ENCODE measurements around the gene GATAD2A. TPM values are rescaled to one million over a fixed set of nuclear protein-coding genes. Genes with fewer than 3 reads are reported as not detected.

The GATAD2A gene, protein sequence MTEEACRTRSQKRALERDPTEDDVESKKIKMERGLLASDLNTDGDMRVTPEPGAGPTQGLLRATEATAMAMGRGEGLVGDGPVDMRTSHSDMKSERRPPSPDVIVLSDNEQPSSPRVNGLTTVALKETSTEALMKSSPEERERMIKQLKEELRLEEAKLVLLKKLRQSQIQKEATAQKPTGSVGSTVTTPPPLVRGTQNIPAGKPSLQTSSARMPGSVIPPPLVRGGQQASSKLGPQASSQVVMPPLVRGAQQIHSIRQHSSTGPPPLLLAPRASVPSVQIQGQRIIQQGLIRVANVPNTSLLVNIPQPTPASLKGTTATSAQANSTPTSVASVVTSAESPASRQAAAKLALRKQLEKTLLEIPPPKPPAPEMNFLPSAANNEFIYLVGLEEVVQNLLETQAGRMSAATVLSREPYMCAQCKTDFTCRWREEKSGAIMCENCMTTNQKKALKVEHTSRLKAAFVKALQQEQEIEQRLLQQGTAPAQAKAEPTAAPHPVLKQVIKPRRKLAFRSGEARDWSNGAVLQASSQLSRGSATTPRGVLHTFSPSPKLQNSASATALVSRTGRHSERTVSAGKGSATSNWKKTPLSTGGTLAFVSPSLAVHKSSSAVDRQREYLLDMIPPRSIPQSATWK
- total RNA-seq = 36.4 TPM

DNA sequence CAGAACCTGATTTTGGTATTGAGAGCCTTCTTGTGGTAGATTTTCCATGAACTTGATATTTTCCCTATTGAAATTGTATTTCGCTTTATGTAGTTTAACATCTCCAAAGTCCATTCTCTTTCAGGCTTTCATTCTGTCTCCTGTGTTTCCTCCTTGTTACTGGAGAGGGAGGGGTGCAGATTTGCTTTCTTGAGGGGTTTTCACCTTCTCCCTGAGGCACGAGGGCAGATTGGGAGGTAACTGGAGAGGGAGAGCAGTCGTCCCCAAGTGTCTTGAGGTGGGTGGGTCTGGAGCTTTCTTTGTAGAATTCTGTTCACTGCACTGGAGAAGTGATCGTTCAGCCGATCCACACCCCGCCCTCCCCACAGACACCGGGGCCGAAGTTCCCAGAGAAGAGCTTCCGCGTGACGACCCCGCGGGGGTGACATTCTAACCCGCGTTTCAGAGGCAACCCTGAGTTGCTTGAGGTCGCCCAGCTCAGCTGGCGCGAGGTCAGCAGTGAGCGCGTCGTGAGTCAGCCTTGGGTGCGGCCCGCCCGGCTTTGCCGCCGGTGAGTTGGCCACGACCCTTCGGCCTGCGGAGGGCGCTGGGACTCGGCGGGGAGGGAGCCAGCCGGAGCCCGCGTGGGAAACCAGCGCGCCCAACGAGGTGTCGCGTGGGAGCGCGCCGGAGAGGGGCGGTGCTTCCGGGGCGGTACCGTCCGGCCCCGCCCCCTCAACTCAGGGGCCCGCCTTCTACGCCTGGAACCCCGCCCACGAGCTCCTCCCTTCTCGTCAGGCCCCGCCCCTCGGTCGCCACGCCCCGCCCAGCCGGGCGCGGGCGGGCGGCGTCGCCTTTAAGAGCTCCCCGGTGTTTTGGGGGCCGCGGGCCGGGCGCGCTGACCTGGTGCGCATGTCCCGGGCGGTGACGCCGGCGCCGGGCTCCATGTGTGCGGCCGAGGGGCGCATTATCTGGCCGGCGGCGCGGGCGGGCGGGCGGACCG lies at the start of gene GATAD2A:
Gene GATAD2A, plus strand, starts transcription at position 797 of the 982 bp plus-strand sequence. CDS start 59,671 bp downstream, outside the sequence.

DNA sequence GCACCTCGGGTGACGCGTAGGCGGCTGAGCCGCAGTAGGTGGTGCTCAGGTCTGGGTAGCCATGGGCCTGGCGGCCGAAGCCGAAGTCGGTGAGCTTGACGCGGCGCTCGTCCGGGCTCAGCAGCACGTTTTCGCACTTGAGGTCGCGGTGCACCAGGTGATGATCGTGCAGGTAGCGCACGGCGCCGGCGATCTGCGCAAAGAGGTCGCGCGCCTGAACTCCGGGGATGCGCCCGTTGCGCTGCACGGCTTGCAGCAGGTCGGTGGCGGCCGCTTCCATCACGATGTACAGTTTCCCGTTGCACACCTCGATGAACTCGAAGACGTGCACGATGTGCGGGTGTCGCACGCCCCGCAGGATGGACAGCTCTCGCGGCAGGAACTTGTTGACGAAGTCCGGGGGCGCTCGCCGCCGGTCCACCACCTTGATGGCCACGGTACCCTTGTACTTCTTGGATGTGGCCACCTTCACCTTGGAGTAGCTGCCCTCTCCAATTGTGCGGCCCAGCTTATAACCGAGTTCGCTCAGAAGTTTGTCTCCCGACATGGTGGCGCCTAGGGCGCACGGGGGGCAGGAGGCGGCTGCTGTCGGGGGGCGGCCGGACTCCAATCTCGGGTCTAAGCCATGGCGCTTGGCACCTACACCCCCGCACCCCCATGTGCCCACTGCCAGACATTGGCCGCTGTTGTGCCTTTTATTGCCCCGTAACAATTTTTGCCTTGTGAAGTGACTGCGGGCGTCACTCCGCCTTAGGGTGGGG lies 109.6 kb downstream of the GATAD2A start, which contains the start of gene TSSK6:
Gene TSSK6, minus strand, starts transcription at position 668 of the 761 bp plus-strand sequence. Its CDS starts 121 bp downstream, at position 547.

DNA sequence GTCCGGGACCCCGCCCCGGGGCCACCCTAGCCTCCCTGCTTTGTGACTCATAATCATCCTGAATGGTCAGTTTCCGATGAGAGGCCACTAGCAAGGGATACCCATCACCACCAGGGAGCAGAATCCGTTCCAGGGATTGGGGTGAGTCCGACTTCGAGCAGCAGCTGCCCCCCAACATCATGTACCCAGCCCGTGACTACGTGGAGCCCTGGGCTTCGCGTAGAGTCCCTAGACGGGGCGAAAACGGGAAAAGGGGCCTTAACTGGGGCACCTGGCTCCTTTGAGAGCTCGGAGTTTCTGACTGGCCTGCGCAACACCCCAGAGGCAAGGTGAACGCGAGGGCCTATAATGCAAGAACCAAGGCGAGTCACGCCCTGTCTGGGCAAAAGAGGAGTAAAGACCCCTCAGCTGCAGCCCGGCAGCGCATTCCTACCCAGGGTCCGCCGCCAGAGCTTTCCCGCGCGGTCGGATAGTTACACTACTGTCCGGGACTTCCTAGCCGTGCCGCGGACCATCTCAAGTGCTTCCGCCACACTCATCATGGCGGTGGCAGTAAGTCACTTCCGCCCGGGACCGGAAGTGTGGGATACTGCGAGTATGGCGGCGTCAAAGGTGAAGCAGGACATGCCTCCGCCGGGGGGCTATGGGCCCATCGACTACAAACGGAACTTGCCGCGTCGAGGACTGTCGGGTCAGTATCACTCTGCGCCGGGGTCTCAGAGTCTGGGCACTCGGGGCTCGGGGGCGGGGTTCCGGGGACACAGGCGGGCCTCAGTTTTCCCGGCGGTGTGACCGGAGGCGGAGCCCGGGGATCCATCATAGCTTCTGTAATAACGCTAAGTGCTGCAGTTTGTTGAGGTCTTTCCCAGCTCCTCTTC lies 110.4 kb downstream of the GATAD2A start, which contains the start of gene NDUFA13:
Gene NDUFA13, plus strand, starts transcription at position 584 of the 878 bp plus-strand sequence. Its CDS starts 14 bp downstream, at position 598.

DNA sequence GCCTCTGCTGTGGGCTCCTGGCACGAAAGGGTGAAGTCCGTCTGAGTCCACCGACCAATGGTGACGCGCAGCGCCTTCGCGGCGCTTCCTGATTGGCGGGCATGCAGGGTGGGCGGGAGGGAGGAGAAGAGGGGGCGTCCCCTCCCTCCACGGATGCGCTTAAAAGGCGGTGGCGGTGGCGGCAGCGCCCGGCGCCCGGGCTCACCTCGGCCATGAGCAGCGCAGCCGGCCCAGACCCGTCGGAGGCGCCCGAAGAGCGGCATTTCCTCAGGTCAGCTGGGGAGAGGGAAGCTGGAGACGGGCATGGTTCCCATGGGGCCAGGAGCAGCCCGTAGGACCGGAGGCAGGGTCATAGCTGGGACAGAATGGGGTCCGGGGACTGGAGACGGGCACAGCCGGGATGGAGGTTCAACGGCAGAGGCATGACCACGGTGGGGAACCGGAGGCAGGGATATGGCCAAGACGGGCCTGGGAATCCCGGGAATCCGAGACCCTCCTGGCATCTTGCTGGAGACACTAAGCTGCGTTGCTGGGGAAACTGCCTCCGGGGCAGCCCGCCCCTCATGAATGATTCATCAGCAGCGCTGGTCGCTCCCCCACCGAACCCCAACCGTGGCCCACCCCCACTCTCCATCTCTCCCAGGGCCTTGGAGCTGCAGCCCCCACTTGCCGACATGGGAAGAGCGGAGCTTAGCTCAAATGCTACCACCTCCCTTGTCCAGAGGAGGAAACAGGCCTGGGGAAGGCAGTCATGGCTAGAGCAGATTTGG lies 123.4 kb downstream of the GATAD2A start, which contains the start of gene YJEFN3:
Gene YJEFN3, plus strand, starts transcription at position 191 of the 770 bp plus-strand sequence. Its CDS starts 22 bp downstream, at position 213.

DNA sequence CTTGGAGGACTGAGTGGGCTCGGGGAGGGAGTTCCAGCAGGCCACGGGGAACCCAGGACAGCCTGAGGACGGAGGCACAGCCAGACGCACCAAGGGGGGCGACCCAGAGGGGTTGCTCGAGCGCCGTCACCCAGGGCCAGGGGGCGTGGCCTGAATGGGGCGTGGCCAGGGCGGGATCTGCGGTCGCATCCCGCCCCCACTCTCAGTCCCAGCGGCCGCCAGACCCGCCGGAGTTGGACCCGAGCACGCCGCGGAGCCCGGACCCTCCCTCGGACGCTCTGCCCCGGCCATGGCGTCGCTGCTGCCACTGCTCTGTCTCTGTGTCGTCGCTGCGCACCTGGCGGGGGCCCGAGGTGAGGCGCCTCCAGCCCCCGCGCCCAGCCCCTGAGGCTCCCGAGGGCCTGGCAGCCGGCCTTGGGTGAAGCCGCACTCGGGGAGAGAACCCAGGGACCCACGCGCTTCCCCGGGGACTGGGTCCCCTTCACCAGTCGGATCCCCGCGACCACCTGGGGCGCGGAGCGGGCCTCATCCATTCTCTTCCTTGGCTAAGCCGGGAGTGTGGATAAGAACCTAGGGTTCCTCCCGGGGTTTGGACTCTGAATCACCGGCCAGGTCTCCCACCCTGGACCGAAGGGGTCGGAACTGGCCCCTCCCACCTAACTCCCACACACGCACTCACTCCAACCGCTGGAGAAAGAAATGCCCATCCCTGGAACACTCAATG lies 132.7 kb downstream of the GATAD2A start, which contains the start of gene CILP2:
Gene CILP2, plus strand, starts transcription at position 205 of the 724 bp plus-strand sequence. Its CDS starts 85 bp downstream, at position 290.

Small RNA genes within 50 kb of the gene (small RNA-seq; reads per million reads assigned to genes)
- not detected for gene MIR640 (ENCODE audit: low replicate concordance)

Other genes with a start within 250 kb of the GATAD2A start
- 0.18 TPM for gene MEF2B, start 235.4 kb upstream of the GATAD2A start, total RNA-seq
- 10.2 TPM for gene BORCS8, start 213.5 kb upstream of the GATAD2A start, total RNA-seq
- 74.7 TPM for gene RFXANK, start 213.4 kb upstream of the GATAD2A start, total RNA-seq
- gene NR2C2AP, start 202.3 kb upstream of the GATAD2A start, total RNA-seq = 8.3 TPM
- gene NCAN, start 193.7 kb upstream of the GATAD2A start, total RNA-seq = 0.23 TPM
- gene TM6SF2, start 132.4 kb upstream of the GATAD2A start, total RNA-seq = 2.3 TPM
- 47.1 TPM for gene SUGP1, start 85.2 kb upstream of the GATAD2A start, total RNA-seq
- 83.8 TPM for gene MAU2, start 84.8 kb upstream of the GATAD2A start, total RNA-seq
- 3.5 TPM for gene TSSK6, start 109.9 kb downstream of the GATAD2A start, total RNA-seq
- gene NDUFA13, start 110.5 kb downstream of the GATAD2A start, total RNA-seq = 100 TPM
- gene YJEFN3, start 123.2 kb downstream of the GATAD2A start, total RNA-seq = 2.7 TPM
- gene CILP2, start 132.6 kb downstream of the GATAD2A start, total RNA-seq = 1.1 TPM
- 5.3 TPM for gene PBX4, start 213.0 kb downstream of the GATAD2A start, total RNA-seq
- gene LPAR2, start 222.5 kb downstream of the GATAD2A start, total RNA-seq = 16.2 TPM
- gene GMIP, start 238.0 kb downstream of the GATAD2A start, total RNA-seq = 12.0 TPM